ENCODE measurements around the gene CCNL2.
A peak's percentile ranks its signal among the peaks of the same experiment; 100 is the strongest.
"Not testable (repeated sequence)": the region's sequence is repeated elsewhere in the genome, so short reads cannot be mapped to it uniquely, and the experiment has no call there.

The CCNL2 gene

DNA sequence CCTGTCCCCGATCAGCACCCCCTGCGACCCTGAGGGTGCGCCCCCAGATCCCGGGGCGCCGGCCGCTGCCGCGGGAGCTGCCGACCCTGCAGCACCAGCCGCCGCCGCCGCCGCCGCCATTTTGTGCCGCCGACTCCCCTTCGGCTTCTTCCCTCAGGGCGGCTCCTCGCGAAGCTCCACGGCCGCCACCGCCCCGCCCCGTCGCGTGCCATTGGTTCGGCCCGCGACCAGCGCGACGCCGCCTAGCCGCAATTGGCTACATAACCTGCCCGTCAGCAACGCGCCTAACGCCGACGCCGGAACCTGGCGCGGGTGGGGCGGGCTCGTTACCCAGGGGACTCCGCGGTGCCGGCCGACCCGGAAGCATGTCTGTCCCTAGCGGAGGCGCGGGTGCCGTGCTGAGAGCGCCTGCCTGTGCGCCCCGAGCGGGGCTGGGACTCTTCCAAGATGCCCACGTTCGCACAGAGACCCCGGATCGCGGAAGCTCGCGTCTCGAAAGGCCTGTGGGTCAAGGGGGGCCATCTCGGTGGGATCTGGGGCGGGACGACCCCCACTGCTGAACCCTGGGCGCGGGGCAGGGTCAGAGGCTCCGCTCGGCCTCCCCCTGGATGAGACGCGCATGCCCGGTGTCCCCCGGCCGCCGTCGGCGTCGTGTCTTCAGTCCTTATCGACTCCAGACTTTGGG, at the start of gene CCNL2:
TSS of gene CCNL2 (minus strand) at position 149 of the 685 bp plus-strand sequence. CDS start at position 120, 29 bp downstream.
- TF ChIP-seq, protein P1, sequence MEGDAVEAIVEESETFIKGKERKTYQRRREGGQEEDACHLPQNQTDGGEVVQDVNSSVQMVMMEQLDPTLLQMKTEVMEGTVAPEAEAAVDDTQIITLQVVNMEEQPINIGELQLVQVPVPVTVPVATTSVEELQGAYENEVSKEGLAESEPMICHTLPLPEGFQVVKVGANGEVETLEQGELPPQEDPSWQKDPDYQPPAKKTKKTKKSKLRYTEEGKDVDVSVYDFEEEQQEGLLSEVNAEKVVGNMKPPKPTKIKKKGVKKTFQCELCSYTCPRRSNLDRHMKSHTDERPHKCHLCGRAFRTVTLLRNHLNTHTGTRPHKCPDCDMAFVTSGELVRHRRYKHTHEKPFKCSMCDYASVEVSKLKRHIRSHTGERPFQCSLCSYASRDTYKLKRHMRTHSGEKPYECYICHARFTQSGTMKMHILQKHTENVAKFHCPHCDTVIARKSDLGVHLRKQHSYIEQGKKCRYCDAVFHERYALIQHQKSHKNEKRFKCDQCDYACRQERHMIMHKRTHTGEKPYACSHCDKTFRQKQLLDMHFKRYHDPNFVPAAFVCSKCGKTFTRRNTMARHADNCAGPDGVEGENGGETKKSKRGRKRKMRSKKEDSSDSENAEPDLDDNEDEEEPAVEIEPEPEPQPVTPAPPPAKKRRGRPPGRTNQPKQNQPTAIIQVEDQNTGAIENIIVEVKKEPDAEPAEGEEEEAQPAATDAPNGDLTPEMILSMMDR (IDR thresholded peaks at IDR 0.05; ENCODE audit: low read depth, low read length): peak; percentile 62
- DNase-seq (ENCODE audit: low read depth, low spot score): peak; percentile 99
- peak within 1 kb of the TSS; percentile 91 for H3K4me3 ChIP-seq (ENCODE audit: low read depth, low read length)
- in situ Hi-C loops (cut with HindIII; ENCODE audit: low sequenced_read_pairs): no loop called here

DNA sequence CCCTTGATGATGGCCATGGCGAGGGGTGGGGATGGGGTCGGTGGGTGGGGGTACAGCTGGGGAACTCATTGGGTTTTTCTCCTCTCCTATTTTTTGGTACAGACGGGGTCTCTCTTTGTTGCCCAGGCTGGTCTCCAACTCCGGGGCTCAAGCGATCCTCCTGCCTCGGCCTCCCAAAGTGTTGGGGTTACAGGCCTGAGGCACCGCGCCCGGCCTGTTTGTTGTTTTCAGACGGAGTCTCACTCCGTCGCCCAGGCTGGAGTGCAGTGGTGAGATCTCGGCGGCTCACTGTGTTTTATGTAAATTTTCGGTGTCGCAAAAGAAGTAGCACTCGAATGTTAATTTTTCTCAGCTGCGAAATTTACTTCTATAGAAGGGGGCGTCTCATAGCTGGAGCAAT, 47.5 kb upstream of the CCNL2 start:
- H3K4me3 ChIP-seq (ENCODE audit: low read depth, low read length); in situ Hi-C loops (cut with HindIII; ENCODE audit: low sequenced_read_pairs); DNase-seq (ENCODE audit: low read depth, low spot score): not testable (repeated sequence)

DNA sequence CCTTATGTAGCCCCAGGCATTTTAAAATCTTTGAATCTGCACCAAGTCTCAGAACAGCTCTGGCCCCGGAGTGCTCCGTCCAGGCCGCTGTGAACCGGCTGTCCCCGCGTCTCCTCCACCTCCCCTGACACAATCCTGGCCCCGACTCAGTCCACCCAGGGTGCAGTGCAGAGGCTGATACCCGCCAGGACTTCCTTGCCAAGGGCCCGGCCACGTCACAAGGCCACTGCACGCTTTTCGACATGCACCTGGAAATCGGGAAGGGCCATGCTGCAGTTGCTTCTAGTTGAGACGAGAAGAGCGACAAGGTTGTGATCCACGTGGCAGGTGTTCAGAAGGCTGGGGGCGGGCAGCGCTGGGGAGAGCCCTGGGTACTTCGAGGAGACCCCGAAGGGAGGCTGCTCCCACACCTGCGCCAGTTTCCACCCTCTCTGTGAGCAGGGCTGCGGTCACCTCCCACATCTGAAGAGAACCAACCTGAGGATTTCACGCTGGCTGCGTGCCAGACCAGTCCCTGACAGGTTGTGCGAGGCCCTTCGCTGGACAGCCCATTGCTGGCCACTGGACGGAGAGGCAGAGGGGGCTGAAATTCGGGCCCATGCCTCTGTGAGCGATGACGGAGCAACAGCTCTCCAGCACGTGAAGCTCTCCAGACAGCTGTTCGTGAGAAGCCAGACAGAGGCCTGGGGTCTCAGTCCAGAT, 43.1 kb upstream of the CCNL2 start:
- H3K4me3 ChIP-seq (ENCODE audit: low read depth, low read length): no peak overlapping the region
- TF ChIP-seq, protein P1 (IDR thresholded peaks at IDR 0.05; ENCODE audit: low read depth, low read length): no peak
- in situ Hi-C loops (cut with HindIII; ENCODE audit: low sequenced_read_pairs): no loop called here
- DNase-seq (ENCODE audit: low read depth, low spot score): no peak

DNA sequence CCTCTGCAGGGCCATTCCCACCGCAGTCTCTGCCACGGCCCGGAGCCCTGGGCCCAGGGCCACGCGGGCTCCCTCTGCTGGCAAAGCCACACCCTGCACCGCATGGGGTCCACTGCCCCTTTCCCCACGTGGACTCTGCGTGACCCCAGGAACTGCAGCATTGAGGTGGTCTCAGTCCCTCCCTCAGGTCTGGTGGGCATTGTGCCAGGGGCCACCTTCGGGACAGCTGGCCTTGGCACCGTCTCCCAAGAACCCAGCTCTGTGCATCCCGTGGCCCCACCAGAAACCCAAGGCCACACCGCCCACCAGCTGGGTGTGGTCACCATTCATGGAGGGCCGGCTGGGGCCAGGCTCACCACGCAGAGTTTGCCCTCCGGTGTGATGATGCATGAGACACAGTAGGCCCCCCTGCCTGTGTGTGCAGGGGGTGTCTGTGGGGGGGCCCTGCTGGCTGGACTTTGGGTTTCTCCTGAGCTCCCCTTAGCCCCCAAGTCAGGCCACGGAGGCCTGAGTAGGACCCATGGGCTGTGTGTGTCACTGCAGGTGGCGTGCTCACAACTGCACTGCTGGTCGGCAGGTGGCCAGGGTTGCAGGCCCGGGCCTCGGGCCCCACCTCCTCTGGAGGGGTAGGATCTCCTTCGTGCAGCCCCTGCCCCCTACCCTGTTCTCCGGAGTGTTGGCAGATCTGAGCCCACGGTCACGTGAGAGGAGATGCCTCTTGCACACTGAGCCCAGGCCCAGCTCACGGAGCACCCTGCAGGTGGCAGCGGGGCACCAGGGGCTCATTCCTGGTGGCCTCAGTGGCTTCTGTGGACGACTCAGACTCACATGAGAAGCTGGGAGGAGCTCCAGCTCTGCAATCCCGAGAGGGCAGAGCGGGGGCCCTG, 42.1 kb upstream of the CCNL2 start:
- in situ Hi-C loops (cut with HindIII; ENCODE audit: low sequenced_read_pairs): no loop called here
- no peak for DNase-seq (ENCODE audit: low read depth, low spot score)
- H3K4me3 ChIP-seq (ENCODE audit: low read depth, low read length): no peak overlapping the region
- TF ChIP-seq, protein P1 (IDR thresholded peaks at IDR 0.05; ENCODE audit: low read depth, low read length): peak; percentile 82

DNA sequence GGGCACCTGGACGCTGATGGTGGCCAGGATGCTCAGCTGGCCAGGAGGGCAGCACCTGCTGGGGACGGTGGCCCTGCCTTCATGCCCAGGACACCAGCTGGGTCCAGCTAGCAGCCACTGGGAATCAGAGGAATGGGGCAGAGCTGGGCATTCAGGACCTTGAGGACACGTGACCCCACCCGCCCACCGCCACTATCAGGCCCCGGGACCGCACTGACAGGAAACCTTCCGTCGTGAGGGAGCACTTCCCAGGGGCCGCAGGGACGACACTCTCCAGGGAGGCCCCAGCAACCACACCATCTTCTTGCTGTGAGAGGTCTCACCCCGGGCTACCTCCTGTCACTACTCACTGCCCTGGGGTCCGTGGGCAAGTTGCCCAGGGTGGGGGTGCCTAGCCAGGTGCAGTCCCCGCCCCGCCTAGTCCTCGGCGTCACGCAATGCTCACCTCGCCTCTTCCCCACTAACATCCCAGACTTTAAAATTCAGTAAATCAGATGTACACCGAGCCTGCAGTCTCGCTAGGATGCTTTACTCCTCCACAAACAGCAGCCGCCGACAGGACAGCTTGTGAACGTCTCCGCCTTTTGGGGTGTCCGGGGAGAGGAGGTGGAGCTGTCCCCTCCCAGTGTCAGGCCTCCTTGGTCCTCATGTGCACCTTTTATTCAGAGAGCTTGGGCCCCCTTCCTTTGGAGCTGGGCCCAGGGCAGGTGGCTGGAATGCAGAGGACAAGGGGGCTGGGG, 41.3 kb upstream of the CCNL2 start:
- TF ChIP-seq, protein P1 (IDR thresholded peaks at IDR 0.05; ENCODE audit: low read depth, low read length): no peak
- H3K4me3 ChIP-seq (ENCODE audit: low read depth, low read length): no peak overlapping the region
- no peak for DNase-seq (ENCODE audit: low read depth, low spot score)
- in situ Hi-C loops (cut with HindIII; ENCODE audit: low sequenced_read_pairs): no loop called here

DNA sequence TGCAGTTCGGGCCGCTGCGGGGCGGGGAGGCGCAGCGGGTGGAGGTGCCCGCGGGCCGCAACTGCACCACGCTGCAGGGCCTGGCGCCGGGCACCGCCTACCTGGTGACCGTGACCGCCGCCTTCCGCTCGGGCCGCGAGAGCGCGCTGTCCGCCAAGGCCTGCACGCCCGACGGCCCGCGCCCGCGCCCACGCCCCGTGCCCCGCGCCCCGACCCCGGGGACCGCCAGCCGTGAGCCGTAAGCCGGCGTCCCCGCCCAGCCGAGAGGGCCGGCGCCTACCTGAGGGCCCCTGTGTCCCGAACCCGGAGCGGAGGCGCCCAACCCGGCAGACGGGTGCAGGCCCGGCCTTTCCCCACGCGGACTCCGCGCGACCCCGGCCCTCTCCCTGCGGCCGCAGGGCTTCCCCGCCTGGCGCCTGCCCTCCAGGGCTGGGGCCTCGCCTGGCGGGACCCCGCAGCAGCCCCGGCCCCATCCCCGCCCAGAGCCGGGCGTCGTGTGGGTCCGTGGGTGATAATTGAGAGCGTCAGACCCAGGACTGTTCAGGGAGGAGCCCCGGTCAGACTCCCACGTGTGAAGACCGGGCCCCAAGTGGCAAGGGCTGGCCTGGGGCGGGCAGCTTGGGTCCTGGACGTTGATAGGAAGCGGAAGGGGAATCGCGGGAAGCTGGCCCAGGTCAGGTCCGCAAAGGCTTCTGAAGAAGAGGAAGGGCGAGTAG, 40.6 kb upstream of the CCNL2 start:
- DNase-seq (ENCODE audit: low read depth, low spot score): no peak
- in situ Hi-C loops (cut with HindIII; ENCODE audit: low sequenced_read_pairs): no loop called here
- TF ChIP-seq, protein P1 (IDR thresholded peaks at IDR 0.05; ENCODE audit: low read depth, low read length): no peak
- no peak overlapping the region for H3K4me3 ChIP-seq (ENCODE audit: low read depth, low read length)
